Frontal cortex (tissue), 4 donors: ENCODE measurements around the gene HDAC8. TPM values are rescaled to one million over a fixed set of nuclear protein-coding genes. Genes with fewer than 3 reads are reported as not detected.
"Not testable (repeated sequence)": the region's sequence is repeated elsewhere in the genome, so short reads cannot be mapped to it uniquely, and the experiment has no call there.

Experiments used
- DNase-seq, 2 donors: peaks; one replicate each; pipeline ENCODE4 v3.0.0; 2012; ENCODE audit warnings: low spot score in 2 of 2
- FAIRE-seq: peaks from 2 replicates; lab custom pipeline; 2012; peaks lifted over from hg19 to GRCh38; lab: Jason Lieb, UNC
- total RNA-seq: library from RNA; depleted of rRNA; stranded (reverse); fragments of >200 nt; gene quantifications from one replicate; pipeline ENCODE4 v1.2.3, GENCODE V29; 2014
- donor health status: control.
- donor health status: control.
- donor health status: control.

Gene HDAC8
- total RNA-seq, 1 donor from 2014 or later: 31.0 TPM

GRCh38 chrX:72348247-72348979 lies 224.2 kb downstream of the HDAC8 start:
- no peak for DNase-seq
- FAIRE-seq: no peak

GRCh38 chrX:72347366-72347765 lies 225.3 kb downstream of the HDAC8 start:
- no peak for DNase-seq
- FAIRE-seq: no peak

GRCh38 chrX:72346302-72346949 lies 226.2 kb downstream of the HDAC8 start:
- DNase-seq: no peak

GRCh38 chrX:72340626-72341025 lies 232.0 kb downstream of the HDAC8 start:
- no peak for FAIRE-seq
- no peak for DNase-seq

More at GRCh38 chrX:72346302-72346949, 226.2 kb downstream of the HDAC8 start:
- no peak for FAIRE-seq

DNA sequence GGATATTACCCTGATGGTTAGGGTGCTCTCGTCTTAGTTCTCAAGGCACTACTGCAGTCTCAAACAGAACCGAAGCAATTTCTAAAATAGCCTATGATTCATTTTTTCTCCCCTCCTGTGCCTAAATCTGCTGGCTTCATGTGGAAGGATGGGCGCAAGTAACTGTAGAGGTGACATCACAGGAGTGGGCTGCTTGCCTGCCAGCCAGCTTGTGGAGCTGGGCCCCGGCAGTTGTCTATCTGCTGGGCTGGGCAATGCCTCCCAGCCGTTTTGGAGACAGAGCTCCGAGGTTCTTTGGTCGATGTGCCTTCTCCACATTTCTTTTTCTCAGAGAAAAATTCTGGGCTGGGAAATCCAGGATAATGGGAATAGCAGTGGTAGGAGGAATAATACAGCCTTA lies 232.6 kb downstream of the HDAC8 start:
- no peak for DNase-seq

GRCh38 chrX:72330131-72330530 lies 242.5 kb downstream of the HDAC8 start:
- DNase-seq (no peak), FAIRE-seq (no peak)

More for the DNA sequence above, 232.6 kb downstream of the HDAC8 start:
- no peak for FAIRE-seq

- no peak for FAIRE-seq
- no peak for DNase-seq
Observed at GRCh38 chrX:72326605-72327300, 245.9 kb downstream of the HDAC8 start.

GRCh38 chrX:72319651-72320050 lies 253.0 kb downstream of the HDAC8 start:
- not testable (repeated sequence) for FAIRE-seq, DNase-seq

GRCh38 chrX:72317139-72317538 lies 255.5 kb downstream of the HDAC8 start:
- FAIRE-seq (no peak), DNase-seq (no peak)

DNA sequence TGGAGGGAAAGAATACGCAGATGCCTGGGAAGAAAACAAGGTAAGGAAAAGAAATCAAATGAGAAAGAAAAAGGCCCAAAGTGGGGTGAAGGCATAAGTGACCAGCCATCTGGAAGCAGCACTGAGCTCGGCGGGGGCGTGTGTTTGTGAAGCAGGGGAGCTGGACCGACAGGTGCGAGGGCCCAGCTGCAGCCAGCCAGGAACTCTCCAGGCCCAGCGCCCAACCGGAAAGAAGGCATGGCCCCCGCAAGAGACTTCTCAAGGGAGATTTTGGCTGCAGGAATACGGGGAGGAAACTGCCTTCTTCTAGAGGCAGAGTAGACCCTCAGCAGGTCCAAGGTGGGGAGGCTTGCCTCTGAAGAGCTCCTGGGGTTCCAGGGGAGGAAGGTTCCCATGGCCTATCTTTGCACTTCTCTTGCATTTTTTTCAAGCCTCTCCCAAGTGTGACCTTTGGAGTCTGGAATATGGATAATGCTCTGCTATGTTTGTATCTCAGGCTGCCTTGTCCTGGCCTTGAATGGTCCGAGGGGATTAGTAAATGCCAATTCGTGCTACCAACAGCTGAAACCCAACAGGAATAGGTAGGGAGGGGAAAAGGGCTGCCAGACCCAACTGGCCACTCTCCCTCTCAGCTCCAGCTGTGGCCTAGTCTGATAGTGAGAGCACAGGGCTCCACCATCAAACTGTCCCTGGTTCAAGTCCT lies 256.1 kb downstream of the HDAC8 start:
- FAIRE-seq: no peak

DNA sequence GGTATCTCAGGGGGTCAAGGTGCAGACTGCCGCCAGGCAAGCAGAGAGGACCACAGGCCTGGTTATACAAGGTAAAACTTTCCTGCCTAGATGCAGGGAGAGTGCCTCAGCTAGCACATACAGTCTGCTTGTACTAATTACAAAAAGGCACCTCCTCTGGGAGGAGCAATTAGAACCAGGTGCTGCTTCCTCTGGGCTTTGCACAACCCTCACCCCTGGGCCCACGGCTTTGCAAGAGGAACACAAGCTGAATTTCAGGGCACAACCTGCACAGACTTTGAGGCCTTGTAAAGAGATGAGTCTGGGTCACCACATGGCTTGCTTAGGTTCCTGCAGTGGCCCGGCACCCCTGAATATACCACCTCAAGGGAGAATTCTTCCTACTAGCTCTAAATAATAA lies 257.8 kb downstream of the HDAC8 start:
- no peak for FAIRE-seq
- DNase-seq: no peak

More for the DNA sequence above, 256.1 kb downstream of the HDAC8 start:
- DNase-seq: no peak

DNA sequence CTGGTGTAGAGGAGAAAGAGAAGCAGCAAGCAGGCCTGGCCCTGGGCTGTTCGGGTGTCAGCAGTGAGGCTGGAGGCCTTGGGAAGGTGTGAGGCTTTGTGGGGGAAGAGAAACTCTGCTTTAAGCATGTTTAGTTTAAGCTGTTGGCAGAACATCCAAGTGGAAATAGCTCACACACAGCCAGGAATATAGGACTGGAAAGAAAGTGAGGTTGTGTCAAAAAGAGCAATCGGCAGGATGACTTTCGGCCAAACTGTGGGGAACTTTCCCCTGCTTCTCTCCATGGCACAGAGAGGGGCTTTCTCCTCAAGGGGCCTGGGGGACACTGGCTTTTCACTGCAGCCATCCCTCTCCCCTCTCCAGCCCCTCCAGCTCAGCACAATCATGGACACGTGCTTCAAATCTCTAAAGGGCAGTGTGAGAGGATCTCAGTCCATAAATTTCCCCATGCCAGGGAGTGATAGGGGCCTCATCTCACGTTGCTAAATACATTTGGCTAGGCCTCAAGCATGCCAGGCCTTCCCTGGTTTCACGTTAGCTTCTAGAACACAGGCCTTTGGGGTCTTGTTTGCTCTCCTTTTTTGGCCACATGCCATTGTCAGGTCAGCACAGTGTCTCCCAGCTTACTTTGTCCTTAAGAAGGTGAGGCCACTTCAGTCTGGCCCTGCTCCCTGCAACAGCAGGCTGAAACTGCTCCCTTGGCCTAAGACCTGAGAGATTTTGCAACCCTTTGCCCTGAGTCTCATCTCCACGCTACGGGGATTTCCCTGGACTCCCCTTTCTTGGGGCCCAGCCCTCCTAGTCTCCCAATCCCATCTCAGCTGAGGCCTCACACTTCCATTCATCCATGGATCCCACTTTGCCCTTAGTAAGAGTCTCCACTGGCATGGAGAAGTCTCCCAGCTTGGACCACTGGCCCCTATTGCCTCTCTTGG lies 258.7 kb downstream of the HDAC8 start:
- DNase-seq (no peak), FAIRE-seq (no peak)

- DNase-seq: no peak
- FAIRE-seq: no peak
Observed at GRCh38 chrX:72312311-72312940, 260.2 kb downstream of the HDAC8 start.

- no peak for DNase-seq
Observed at GRCh38 chrX:72309297-72310071, 263.2 kb downstream of the HDAC8 start.

GRCh38 chrX:72308566-72309296 lies 263.9 kb downstream of the HDAC8 start:
- peak; percentile 61 to 65 for DNase-seq
- no peak for FAIRE-seq

More at GRCh38 chrX:72309297-72310071, 263.2 kb downstream of the HDAC8 start:
- FAIRE-seq: no peak

- FAIRE-seq: no peak
- no peak for DNase-seq
Observed at GRCh38 chrX:72308209-72308565, 264.5 kb downstream of the HDAC8 start.

DNA sequence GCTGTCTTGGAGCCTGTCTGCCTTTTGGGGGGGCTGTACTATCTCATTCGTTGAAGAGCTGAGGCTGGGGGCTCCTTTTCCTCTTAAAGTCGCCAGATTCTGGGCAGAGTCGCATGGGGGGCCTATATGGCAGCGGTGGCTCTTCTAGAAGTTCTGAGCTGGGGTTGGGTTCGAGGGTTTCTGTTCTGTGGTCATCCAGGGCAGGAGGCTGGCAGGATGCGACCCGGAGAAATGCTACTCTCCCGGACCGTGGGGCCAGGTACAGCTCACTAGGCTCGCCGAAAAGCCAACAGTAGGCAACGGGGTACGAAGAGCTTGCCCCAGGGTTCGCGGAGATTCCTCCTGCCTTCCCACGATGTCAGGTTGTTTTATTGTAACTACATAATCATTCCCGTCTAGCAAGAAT lies 265.0 kb downstream of the HDAC8 start:
- no peak for FAIRE-seq
- no peak for DNase-seq
